A549 (cell line): ENCODE data around the gene EXOSC1. TPM values are rescaled to one million over a fixed set of nuclear protein-coding genes. Genes with fewer than 3 reads are reported as not detected.

Experiments used
- ATAC-seq, 2 experiments: fragments of 200-7000 bp in 1 of 2; fragments of >200 bp in 1 of 2; cut with Nextera tagmentation in 1 of 2; cut with Tn5 transposase in 1 of 2; 3 replicates each; pipeline versions ENCODE4 v1.8.0 to v1.9.1; 2018 to 2020; ENCODE audit warnings: mild to moderate bottlenecking in 1 of 2, moderate library complexity in 1 of 2
- CTCF ChIA-PET: fragments of 300-600 bp; sonication (Branson Sonifier 250); formaldehyde crosslinking; extraction: SDS; loops from one replicate; lab custom pipeline; 2021; ENCODE audit warnings: antibody characterized with exemption, inconsistent platforms; lab: Yijun Ruan, JAX
- POLR2A ChIA-PET: fragments of 350-600 bp; formaldehyde crosslinking; extraction: SDS; loops from one replicate; lab custom pipeline; 2021; ENCODE audit warnings: antibody characterized with exemption, inconsistent platforms; lab: Yijun Ruan, JAX
- DNase-seq, 2 experiments: peaks; one replicate each; pipeline versions ENCODE4 v3.0.0 to v3.0.0-alpha.2; 2011 to 2016; ENCODE audit warnings: low read depth in 1 of 2, low spot score in 1 of 2
- FAIRE-seq: peaks from 2 replicates; lab custom pipeline; 2011; peaks lifted over from hg19 to GRCh38; lab: Jason Lieb, UNC
- H3K27ac ChIP-seq, 2 experiments: fragments of >200 bp; sonication (Bioruptor Twin); formaldehyde crosslinking; 3 replicates each; pipeline ENCODE4 v1.5.1; 2016 to 2017
- H3K4me1 ChIP-seq: fragments of >200 bp; sonication (Bioruptor Twin); formaldehyde crosslinking; 3 replicates; pipeline ENCODE4 v1.6.1; 2016
- H3K4me2 ChIP-seq: fragments of >200 bp; sonication (Bioruptor Twin); formaldehyde crosslinking; 3 replicates; pipeline ENCODE4 v1.6.1; 2016
- H3K4me3 ChIP-seq: fragments of >200 bp; sonication (Bioruptor Twin); formaldehyde crosslinking; 3 replicates; pipeline ENCODE4 v1.5.1; 2016
- H3K9me3 ChIP-seq: fragments of >200 bp; sonication (Bioruptor Twin); formaldehyde crosslinking; 3 replicates; pipeline ENCODE4 v1.6.1; 2016
- CBX2 ChIP-seq: fragments of 200-600 bp; sonication (generic); IDR thresholded peaks from 2 replicates; pipeline ENCODE4 v1.6.1; 2016; ENCODE audit warnings: low read depth, mild to moderate bottlenecking, borderline replicate concordance
- CHD4 ChIP-seq: fragments of 200-600 bp; sonication (generic); IDR thresholded peaks from 2 replicates; pipeline ENCODE4 v1.6.1; 2016; ENCODE audit warnings: antibody characterized with exemption, mild to moderate bottlenecking, borderline replicate concordance
- CTCF ChIP-seq: fragments of >200 bp; sonication (Bioruptor Twin); formaldehyde crosslinking; IDR thresholded peaks from 3 replicates; pipeline ENCODE4 v1.5.1; 2016
- E2F6 ChIP-seq: IDR thresholded peaks from 2 replicates; pipeline ENCODE4 v1.6.1; 2012; ENCODE audit warnings: low read depth, borderline replicate concordance
- ELK1 ChIP-seq: fragments of 150-350 bp; IDR thresholded peaks from 2 replicates; pipeline ENCODE4 v1.6.1; 2014; ENCODE audit warnings: low read depth, mild to moderate bottlenecking, low read length
- ESRRA ChIP-seq: fragments of 150-350 bp; IDR thresholded peaks from 2 replicates; pipeline ENCODE4 v1.6.1; 2014; ENCODE audit warnings: mild to moderate bottlenecking, low read length, borderline replicate concordance
- FOSL2 ChIP-seq, 2 experiments: fragments of 450-650 bp in 1 of 2; fragments of >200 bp in 1 of 2; sonication (Bioruptor Twin) in 1 of 2; formaldehyde crosslinking; IDR thresholded peaks; 2 replicates each; pipeline versions ENCODE4 v1.5.0 to v1.6.1; 2016 to 2020; ENCODE audit warnings: mild to moderate bottlenecking in 1 of 2, moderate library complexity in 1 of 2
- HOXB13 ChIP-seq: fragments of 250-450 bp; sonication (Bioruptor Pico); IDR thresholded peaks from 2 replicates; pipeline ENCODE4 v1.5.0; 2020; ENCODE audit warnings: low read depth, mild to moderate bottlenecking, moderate library complexity
- JUN ChIP-seq, 2 experiments: fragments of >200 bp; sonication (Bioruptor Twin); formaldehyde crosslinking; IDR thresholded peaks; 2 replicates in 1 of 2; 3 replicates in 1 of 2; pipeline ENCODE4 v1.6.1; 2016 to 2017
- KDM1A ChIP-seq: fragments of 200-600 bp; sonication (generic); IDR thresholded peaks from 2 replicates; pipeline ENCODE4 v1.6.1; 2016; ENCODE audit warnings: low read depth, mild to moderate bottlenecking
- KDM5A ChIP-seq: fragments of 200-600 bp; sonication (generic); IDR thresholded peaks from 2 replicates; pipeline ENCODE4 v1.6.1; 2016; ENCODE audit warnings: antibody characterized with exemption, mild to moderate bottlenecking
- MAFK ChIP-seq: fragments of 450-650 bp; IDR thresholded peaks from 2 replicates; pipeline ENCODE4 v1.6.1; 2014; ENCODE audit not compliant: partially characterized antibody
- MYC ChIP-seq: IDR thresholded peaks from 2 replicates; pipeline ENCODE4 v1.6.1; 2012; ENCODE audit warnings: mild to moderate bottlenecking, inconsistent platforms, low read length, improper control_type of control experiment, borderline replicate concordance
- NFE2L2 ChIP-seq: fragments of 150-350 bp; conservative IDR thresholded peaks from 2 replicates; pipeline ENCODE4 v1.6.1; 2014; ENCODE audit warnings: low read length
- NPAS2 ChIP-seq: fragments of 250-450 bp; sonication (Bioruptor Pico); IDR thresholded peaks from 2 replicates; pipeline ENCODE4 v1.8.0; 2022; ENCODE audit warnings: mild to moderate bottlenecking, moderate library complexity, borderline replicate concordance
- PBX3 ChIP-seq: IDR thresholded peaks from 2 replicates; pipeline ENCODE4 v1.6.1; 2012
- POLR2A ChIP-seq: IDR thresholded peaks from 2 replicates; pipeline ENCODE4 v1.6.1; 2012; ENCODE audit warnings: mild to moderate bottlenecking, low read length
- POLR2AphosphoS2 ChIP-seq: conservative IDR thresholded peaks from 2 replicates; pipeline ENCODE4 v1.6.1; 2012; ENCODE audit warnings: low read length, improper control_type of control experiment, inconsistent platforms
- RAD21 ChIP-seq, 2 experiments: fragments of >200 bp in 1 of 2; sonication (Bioruptor Twin) in 1 of 2; formaldehyde crosslinking in 1 of 2; IDR thresholded peaks in 1 of 2; conservative IDR thresholded peaks in 1 of 2; 2 replicates in 1 of 2; 3 replicates in 1 of 2; pipeline ENCODE4 v1.6.1; 2012 to 2018; ENCODE audit warnings: inconsistent platforms in 1 of 2
- REST ChIP-seq: fragments of 200-600 bp; sonication (generic); IDR thresholded peaks from 2 replicates; pipeline ENCODE4 v1.6.1; 2016; ENCODE audit warnings: antibody characterized with exemption, mild to moderate bottlenecking, moderate library complexity
- RFX5 ChIP-seq: fragments of 450-650 bp; IDR thresholded peaks from 2 replicates; pipeline ENCODE4 v1.7.1; 2014; ENCODE audit warnings: antibody characterized with exemption, mild to moderate bottlenecking, moderate library complexity
- SMC3 ChIP-seq: fragments of >200 bp; sonication (Bioruptor Twin); formaldehyde crosslinking; IDR thresholded peaks from 3 replicates; pipeline ENCODE4 v1.6.1; 2018; ENCODE audit warnings: inconsistent platforms
- TFCP2L1 ChIP-seq: fragments of 250-450 bp; sonication (Bioruptor Pico); IDR thresholded peaks from 2 replicates; pipeline ENCODE4 v1.5.0; 2021; ENCODE audit warnings: mild to moderate bottlenecking
- USF2 ChIP-seq: fragments of 450-650 bp; IDR thresholded peaks from 2 replicates; pipeline ENCODE4 v1.6.1; 2014; ENCODE audit warnings: antibody characterized with exemption
- ZC3H11A ChIP-seq: fragments of 450-650 bp; IDR thresholded peaks from 2 replicates; pipeline ENCODE4 v1.6.1; 2014; ENCODE audit warnings: antibody characterized with exemption, mild to moderate bottlenecking
- ZFP36 ChIP-seq: fragments of 450-650 bp; IDR thresholded peaks from 2 replicates; pipeline ENCODE4 v1.6.1; 2014; ENCODE audit warnings: borderline replicate concordance; ENCODE audit not compliant: partially characterized antibody
- ZNF302 ChIP-seq: fragments of 250-450 bp; sonication (Bioruptor Pico); IDR thresholded peaks from 2 replicates; pipeline ENCODE4 v1.9.0; 2021; ENCODE audit warnings: inconsistent platforms, mild to moderate bottlenecking, moderate library complexity
- WGBS: methylation state at CpG from one replicate; pipeline ENCODE4 v1.1.6; 2017; ENCODE audit errors: missing lambda C conversion rate; 5-methylcytosine and 5-hydroxymethylcytosine counted together
- polyA plus RNA-seq, 4 experiments: library from polyadenylated mRNA; depleted of rRNA in 3 of 4; stranded (reverse); fragments of >200 nt; fragmentation: RNase III in 1 of 4; extraction: RNeasy Plus Mini Kit Qiagen cat#74134 plus additional on column Dnase treatment in 1 of 4; gene quantifications; 2 replicates in 3 of 4; 3 replicates in 1 of 4; pipeline ENCODE4 v1.2.3, GENCODE V29; 2011 to 2017

The EXOSC1 gene
- polyA plus RNA-seq, 2 of the 4 experiments (the other 2 are of a cell fraction), result 54.8 to 64.0 TPM

- no peak for TF ChIP-seq NPAS2
- no peak for TF ChIP-seq FOSL2 (IDR thresholded peaks at IDR 0.05)
- TF ChIP-seq FOSL2 (CRISPR knock-in tag; IDR thresholded peaks at IDR 0.05), result no peak
- TF ChIP-seq ESRRA, result no peak
- TF ChIP-seq PBX3, result no peak
- no peak for TF ChIP-seq ZNF302 (CRISPR knock-in tag)
- TF ChIP-seq KDM5A, result no peak
- peak; percentile 85; the same call in 1 of the 2 replicates for TF ChIP-seq MYC
- TF ChIP-seq ELK1, result no peak
- TF ChIP-seq KDM1A, result no peak
- peak; percentile 72 for TF ChIP-seq POLR2A
- TF ChIP-seq CBX2, result no peak
- TF ChIP-seq POLR2AphosphoS2, result no peak
Measured at GRCh38 chr10:97400665-97401454, 44.9 kb downstream of the EXOSC1 start, which contains the start of gene RRP12 (continued).

GRCh38 chr10:97399843-97400545, 45.8 kb downstream of the EXOSC1 start:
- WGBS, result 8% methylated on average over 21 of the region's 21 CpGs
- ATAC-seq, result peak; percentile 82 to 86
- ChIA-PET CTCF (interaction anchor here (0.6 to 1.3 kb wide), 7 partner anchors 10 to 485 kb away, joined by 3 to 4 read pairs (median 3); no protein-coding TSS in a partner anchor), POLR2A (interaction anchor here (0.7 to 2.1 kb wide), 3 partner anchors 12 to 22 kb away, joined by 3 to 8 read pairs (median 4); no protein-coding TSS in a partner anchor)
- Histone ChIP-seq H3K4me3 (peak overlapping the region; percentile 91), H3K4me1 (peaks cover 9% of the 10 kb centered on the region; the same call in 2 of the 3 replicates), H3K27ac (peak overlapping the region; percentile 83 to 87), H3K9me3 (no peaks in the 10 kb centered on the region), H3K4me2 (peak overlapping the region; percentile 83)
- FAIRE-seq, result no peak
- DNase-seq, result peak; percentile 75 to 77
- TF ChIP-seq CHD4 (no peak), SMC3 (no peak), JUN (IDR thresholded peaks at IDR 0.05) (no peak), RFX5 (no peak), NPAS2 (no peak), USF2 (no peak), ZC3H11A (no peak), HOXB13 (CRISPR knock-in tag) (no peak), FOSL2 (IDR thresholded peaks at IDR 0.05) (no peak), FOSL2 (CRISPR knock-in tag; IDR thresholded peaks at IDR 0.05) (peak; percentile 81), TFCP2L1 (CRISPR knock-in tag) (no peak), POLR2AphosphoS2 (no peak), E2F6 (no peak), MAFK (peak; percentile 36), CTCF (no peak), REST (peak; percentile 25; the same call in 1 of the 2 replicates), RAD21 (conservative IDR thresholded peaks at IDR 0.05 in 1 of 2, IDR thresholded peaks at IDR 0.05 in 1 of 2) (no peak), ZFP36 (no peak), NFE2L2 (no peak)
